ENCODE data around the gene CYP2D6. TPM values are rescaled to one million over a fixed set of nuclear protein-coding genes. Genes with fewer than 3 reads are reported as not detected.
A peak's percentile ranks its signal among the peaks of the same experiment; 100 is the strongest.

The CYP2D6 gene
- total and polyA plus RNA-seq, 4 donors, result 23.8 to 486 (median 205) TPM

GRCh38 chr22:42174062-42174461 is 43.5 kb upstream of the CYP2D6 start:
- H3K4me3 ChIP-seq (ENCODE audit: low read depth in 1 of 3, low read length in 3 of 3), result no peak overlapping the region
- no peaks in the 10 kb centered on the region for H3K9me3 ChIP-seq (ENCODE audit: control insufficient read depth in 4 of 4, low read length in 3 of 4)
- H3K27me3 ChIP-seq (ENCODE audit: control insufficient read depth in 4 of 4, insufficient read depth in 4 of 4, low read length in 3 of 4), result no peaks in the 10 kb centered on the region
- H3K9ac ChIP-seq (ENCODE audit: low read depth in 1 of 2, low read length in 2 of 2), result no peak overlapping the region
- TF ChIP-seq EGR1 (IDR thresholded peaks at IDR 0.05; ENCODE audit: low read depth in 2 of 2) (no peak), NR2F2 (IDR thresholded peaks at IDR 0.05) (no peak), FOXA1 (IDR thresholded peaks at IDR 0.05) (no peak), SP1 (IDR thresholded peaks at IDR 0.05) (no peak), GABPA (IDR thresholded peaks at IDR 0.05 in 1 of 2, conservative IDR thresholded peaks at IDR 0.05 in 1 of 2) (no peak), HNF4G (IDR thresholded peaks at IDR 0.05) (no peak), MAX (IDR thresholded peaks at IDR 0.05) (no peak), RAD21 (IDR thresholded peaks at IDR 0.05) (no peak), RXRA (IDR thresholded peaks at IDR 0.05) (no peak), YY1 (IDR thresholded peaks at IDR 0.05) (no peak), JUND (IDR thresholded peaks at IDR 0.05) (no peak), FOXA2 (IDR thresholded peaks at IDR 0.05) (no peak)
- TF ChIP-seq, protein P1, sequence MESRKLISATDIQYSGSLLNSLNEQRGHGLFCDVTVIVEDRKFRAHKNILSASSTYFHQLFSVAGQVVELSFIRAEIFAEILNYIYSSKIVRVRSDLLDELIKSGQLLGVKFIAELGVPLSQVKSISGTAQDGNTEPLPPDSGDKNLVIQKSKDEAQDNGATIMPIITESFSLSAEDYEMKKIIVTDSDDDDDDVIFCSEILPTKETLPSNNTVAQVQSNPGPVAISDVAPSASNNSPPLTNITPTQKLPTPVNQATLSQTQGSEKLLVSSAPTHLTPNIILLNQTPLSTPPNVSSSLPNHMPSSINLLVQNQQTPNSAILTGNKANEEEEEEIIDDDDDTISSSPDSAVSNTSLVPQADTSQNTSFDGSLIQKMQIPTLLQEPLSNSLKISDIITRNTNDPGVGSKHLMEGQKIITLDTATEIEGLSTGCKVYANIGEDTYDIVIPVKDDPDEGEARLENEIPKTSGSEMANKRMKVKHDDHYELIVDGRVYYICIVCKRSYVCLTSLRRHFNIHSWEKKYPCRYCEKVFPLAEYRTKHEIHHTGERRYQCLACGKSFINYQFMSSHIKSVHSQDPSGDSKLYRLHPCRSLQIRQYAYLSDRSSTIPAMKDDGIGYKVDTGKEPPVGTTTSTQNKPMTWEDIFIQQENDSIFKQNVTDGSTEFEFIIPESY (IDR thresholded peaks at IDR 0.05), result no peak
- TF ChIP-seq, protein P2, sequence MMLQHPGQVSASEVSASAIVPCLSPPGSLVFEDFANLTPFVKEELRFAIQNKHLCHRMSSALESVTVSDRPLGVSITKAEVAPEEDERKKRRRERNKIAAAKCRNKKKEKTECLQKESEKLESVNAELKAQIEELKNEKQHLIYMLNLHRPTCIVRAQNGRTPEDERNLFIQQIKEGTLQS (IDR thresholded peaks at IDR 0.05), result no peak
- TF ChIP-seq, protein P3, sequence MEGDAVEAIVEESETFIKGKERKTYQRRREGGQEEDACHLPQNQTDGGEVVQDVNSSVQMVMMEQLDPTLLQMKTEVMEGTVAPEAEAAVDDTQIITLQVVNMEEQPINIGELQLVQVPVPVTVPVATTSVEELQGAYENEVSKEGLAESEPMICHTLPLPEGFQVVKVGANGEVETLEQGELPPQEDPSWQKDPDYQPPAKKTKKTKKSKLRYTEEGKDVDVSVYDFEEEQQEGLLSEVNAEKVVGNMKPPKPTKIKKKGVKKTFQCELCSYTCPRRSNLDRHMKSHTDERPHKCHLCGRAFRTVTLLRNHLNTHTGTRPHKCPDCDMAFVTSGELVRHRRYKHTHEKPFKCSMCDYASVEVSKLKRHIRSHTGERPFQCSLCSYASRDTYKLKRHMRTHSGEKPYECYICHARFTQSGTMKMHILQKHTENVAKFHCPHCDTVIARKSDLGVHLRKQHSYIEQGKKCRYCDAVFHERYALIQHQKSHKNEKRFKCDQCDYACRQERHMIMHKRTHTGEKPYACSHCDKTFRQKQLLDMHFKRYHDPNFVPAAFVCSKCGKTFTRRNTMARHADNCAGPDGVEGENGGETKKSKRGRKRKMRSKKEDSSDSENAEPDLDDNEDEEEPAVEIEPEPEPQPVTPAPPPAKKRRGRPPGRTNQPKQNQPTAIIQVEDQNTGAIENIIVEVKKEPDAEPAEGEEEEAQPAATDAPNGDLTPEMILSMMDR (IDR thresholded peaks at IDR 0.05; ENCODE audit: low read depth, low read length, missing input control), result no peak
- WGBS, result 78% methylated on average over 4 of the region's 4 CpGs
- H3K4me1 ChIP-seq (ENCODE audit: control insufficient read depth in 4 of 4, insufficient read depth in 4 of 4, low read length in 3 of 4), result peaks cover 9 to 21% (median 18%) of the 10 kb centered on the region in 4 donors
- no peak for DNase-seq (ENCODE audit: low spot score)
- H3K36me3 ChIP-seq (ENCODE audit: control insufficient read depth in 4 of 4, insufficient read depth in 3 of 4, low read depth in 1 of 4, low read length in 3 of 4), result peaks cover 0 to 6% (median 4%) of the 10 kb centered on the region in 4 donors
- peak overlapping the region; percentile 36 to 61 for H3K27ac ChIP-seq (ENCODE audit: low read depth in 1 of 2, low read length in 2 of 2)

GRCh38 chr22:42173183-42173926 is 42.7 kb upstream of the CYP2D6 start:
- peaks cover 0 to 6% (median 4%) of the 10 kb centered on the region in 4 donors for H3K36me3 ChIP-seq (ENCODE audit: control insufficient read depth in 4 of 4, insufficient read depth in 3 of 4, low read depth in 1 of 4, low read length in 3 of 4)
- H3K9ac ChIP-seq (ENCODE audit: low read depth in 1 of 2, low read length in 2 of 2), result no peak overlapping the region
- no peaks in the 10 kb centered on the region for H3K9me3 ChIP-seq (ENCODE audit: control insufficient read depth in 4 of 4, low read length in 3 of 4)
- 73% methylated on average over 6 of the region's 6 CpGs for WGBS
- H3K4me3 ChIP-seq (ENCODE audit: low read depth in 1 of 3, low read length in 3 of 3), result no peak overlapping the region
- DNase-seq (ENCODE audit: low spot score), result no peak
- H3K4me1 ChIP-seq (ENCODE audit: control insufficient read depth in 4 of 4, insufficient read depth in 4 of 4, low read length in 3 of 4), result peaks cover 9 to 21% (median 18%) of the 10 kb centered on the region in 4 donors
- peak overlapping the region; percentile 36 to 61 for H3K27ac ChIP-seq (ENCODE audit: low read depth in 1 of 2, low read length in 2 of 2)
- H3K27me3 ChIP-seq (ENCODE audit: control insufficient read depth in 4 of 4, insufficient read depth in 4 of 4, low read length in 3 of 4), result no peaks in the 10 kb centered on the region
- TF ChIP-seq YY1 (IDR thresholded peaks at IDR 0.05) (no peak), HNF4G (IDR thresholded peaks at IDR 0.05) (peak; percentile 50), FOXA2 (IDR thresholded peaks at IDR 0.05) (no peak), HNF4A (conservative IDR thresholded peaks at IDR 0.05) (peak; percentile 67 to 91), MAX (IDR thresholded peaks at IDR 0.05) (no peak), FOXA1 (IDR thresholded peaks at IDR 0.05) (no peak), RXRA (IDR thresholded peaks at IDR 0.05) (peak; percentile 54 to 75), JUND (IDR thresholded peaks at IDR 0.05) (no peak), EGR1 (IDR thresholded peaks at IDR 0.05; ENCODE audit: low read depth in 2 of 2) (no peak), RAD21 (IDR thresholded peaks at IDR 0.05) (peak in 1 of 2 donors; percentile 26), SP1 (IDR thresholded peaks at IDR 0.05) (peak; percentile 74), GABPA (IDR thresholded peaks at IDR 0.05 in 1 of 2, conservative IDR thresholded peaks at IDR 0.05 in 1 of 2) (no peak), TAF1 (conservative IDR thresholded peaks at IDR 0.05) (no peak)
- TF ChIP-seq, protein P4, sequence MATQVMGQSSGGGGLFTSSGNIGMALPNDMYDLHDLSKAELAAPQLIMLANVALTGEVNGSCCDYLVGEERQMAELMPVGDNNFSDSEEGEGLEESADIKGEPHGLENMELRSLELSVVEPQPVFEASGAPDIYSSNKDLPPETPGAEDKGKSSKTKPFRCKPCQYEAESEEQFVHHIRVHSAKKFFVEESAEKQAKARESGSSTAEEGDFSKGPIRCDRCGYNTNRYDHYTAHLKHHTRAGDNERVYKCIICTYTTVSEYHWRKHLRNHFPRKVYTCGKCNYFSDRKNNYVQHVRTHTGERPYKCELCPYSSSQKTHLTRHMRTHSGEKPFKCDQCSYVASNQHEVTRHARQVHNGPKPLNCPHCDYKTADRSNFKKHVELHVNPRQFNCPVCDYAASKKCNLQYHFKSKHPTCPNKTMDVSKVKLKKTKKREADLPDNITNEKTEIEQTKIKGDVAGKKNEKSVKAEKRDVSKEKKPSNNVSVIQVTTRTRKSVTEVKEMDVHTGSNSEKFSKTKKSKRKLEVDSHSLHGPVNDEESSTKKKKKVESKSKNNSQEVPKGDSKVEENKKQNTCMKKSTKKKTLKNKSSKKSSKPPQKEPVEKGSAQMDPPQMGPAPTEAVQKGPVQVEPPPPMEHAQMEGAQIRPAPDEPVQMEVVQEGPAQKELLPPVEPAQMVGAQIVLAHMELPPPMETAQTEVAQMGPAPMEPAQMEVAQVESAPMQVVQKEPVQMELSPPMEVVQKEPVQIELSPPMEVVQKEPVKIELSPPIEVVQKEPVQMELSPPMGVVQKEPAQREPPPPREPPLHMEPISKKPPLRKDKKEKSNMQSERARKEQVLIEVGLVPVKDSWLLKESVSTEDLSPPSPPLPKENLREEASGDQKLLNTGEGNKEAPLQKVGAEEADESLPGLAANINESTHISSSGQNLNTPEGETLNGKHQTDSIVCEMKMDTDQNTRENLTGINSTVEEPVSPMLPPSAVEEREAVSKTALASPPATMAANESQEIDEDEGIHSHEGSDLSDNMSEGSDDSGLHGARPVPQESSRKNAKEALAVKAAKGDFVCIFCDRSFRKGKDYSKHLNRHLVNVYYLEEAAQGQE (IDR thresholded peaks at IDR 0.05), result no peak
- TF ChIP-seq, protein P1 (IDR thresholded peaks at IDR 0.05), result no peak
